Measurements from ENCODE around the gene FABP3.

The FABP3 gene

GRCh38 chr1:31381394-31382294 lies 8.8 kb upstream of the FABP3 start:
- H3K4me3 ChIP-seq (ENCODE audit: low read length): peak overlapping the region; percentile 12
- DNase-seq (ENCODE audit: low read depth): peak; percentile 17

GRCh38 chr1:31380181-31380580 lies 7.3 kb upstream of the FABP3 start:
- Histone ChIP-seq H3K36me3 (ENCODE audit: control insufficient read depth, insufficient read depth, low read length, severe bottlenecking) (no peaks in the 10 kb centered on the region), H3K4me1 (ENCODE audit: control insufficient read depth, insufficient read depth, low read length) (peaks cover 65% of the 10 kb centered on the region), H3K9me3 (ENCODE audit: control insufficient read depth, low read length) (no peaks in the 10 kb centered on the region), H3K27me3 (replicated peaks; ENCODE audit: control insufficient read depth, insufficient read depth, low read length) (no peaks in the 10 kb centered on the region), H3K4me3 (ENCODE audit: low read length) (no peak overlapping the region), H3K9ac (ENCODE audit: low read length) (no peak overlapping the region)
- DNase-seq (ENCODE audit: low read depth): no peak

More at GRCh38 chr1:31381394-31382294, 8.8 kb upstream of the FABP3 start:
- Histone ChIP-seq H3K4me1 (ENCODE audit: control insufficient read depth, insufficient read depth, low read length) (peaks cover 55% of the 10 kb centered on the region), H3K27me3 (replicated peaks; ENCODE audit: control insufficient read depth, insufficient read depth, low read length) (peaks cover 3% of the 10 kb centered on the region), H3K9me3 (ENCODE audit: control insufficient read depth, low read length) (no peaks in the 10 kb centered on the region), H3K9ac (ENCODE audit: low read length) (peak overlapping the region; percentile 54), H3K36me3 (ENCODE audit: control insufficient read depth, insufficient read depth, low read length, severe bottlenecking) (no peaks in the 10 kb centered on the region)

- Histone ChIP-seq H3K4me1 (ENCODE audit: control insufficient read depth, insufficient read depth, low read length) (peaks cover 79% of the 10 kb centered on the region), H3K9ac (ENCODE audit: low read length) (no peak overlapping the region), H3K4me3 (ENCODE audit: low read length) (no peak overlapping the region), H3K9me3 (ENCODE audit: control insufficient read depth, low read length) (no peaks in the 10 kb centered on the region), H3K27me3 (replicated peaks; ENCODE audit: control insufficient read depth, insufficient read depth, low read length) (no peaks in the 10 kb centered on the region), H3K36me3 (ENCODE audit: control insufficient read depth, insufficient read depth, low read length, severe bottlenecking) (no peaks in the 10 kb centered on the region)
- no peak for DNase-seq (ENCODE audit: low read depth)
These were observed 5.1 kb upstream of the FABP3 start for GRCh38 chr1:31378001-31378400.

GRCh38 chr1:31377364-31377863 lies 4.5 kb upstream of the FABP3 start:
- DNase-seq (ENCODE audit: low read depth): no peak
- no peak overlapping the region for H3K9ac ChIP-seq (ENCODE audit: low read length)
- no peaks in the 10 kb centered on the region for H3K36me3 ChIP-seq (ENCODE audit: control insufficient read depth, insufficient read depth, low read length, severe bottlenecking)
- no peak overlapping the region for H3K4me3 ChIP-seq (ENCODE audit: low read length)
- H3K4me1 ChIP-seq (ENCODE audit: control insufficient read depth, insufficient read depth, low read length): peaks cover 80% of the 10 kb centered on the region
- no peaks in the 10 kb centered on the region for H3K27me3 ChIP-seq (replicated peaks; ENCODE audit: control insufficient read depth, insufficient read depth, low read length)
- no peaks in the 10 kb centered on the region for H3K9me3 ChIP-seq (ENCODE audit: control insufficient read depth, low read length)

GRCh38 chr1:31376375-31377134 lies 3.7 kb upstream of the FABP3 start:
- Histone ChIP-seq H3K4me1 (ENCODE audit: control insufficient read depth, insufficient read depth, low read length) (peaks cover 81% of the 10 kb centered on the region), H3K36me3 (ENCODE audit: control insufficient read depth, insufficient read depth, low read length, severe bottlenecking) (no peaks in the 10 kb centered on the region), H3K9me3 (ENCODE audit: control insufficient read depth, low read length) (no peaks in the 10 kb centered on the region), H3K9ac (ENCODE audit: low read length) (no peak overlapping the region), H3K4me3 (ENCODE audit: low read length) (no peak overlapping the region), H3K27me3 (replicated peaks; ENCODE audit: control insufficient read depth, insufficient read depth, low read length) (no peaks in the 10 kb centered on the region)
- peak; percentile 87 for DNase-seq (ENCODE audit: low read depth)

GRCh38 chr1:31374511-31375196 lies 1.8 kb upstream of the FABP3 start:
- Histone ChIP-seq H3K27me3 (replicated peaks; ENCODE audit: control insufficient read depth, insufficient read depth, low read length) (no peaks in the 10 kb centered on the region), H3K4me1 (ENCODE audit: control insufficient read depth, insufficient read depth, low read length) (peaks cover 74% of the 10 kb centered on the region), H3K36me3 (ENCODE audit: control insufficient read depth, insufficient read depth, low read length, severe bottlenecking) (no peaks in the 10 kb centered on the region), H3K9ac (ENCODE audit: low read length) (peak overlapping the region; percentile 92), H3K9me3 (ENCODE audit: control insufficient read depth, low read length) (no peaks in the 10 kb centered on the region), H3K4me3 (ENCODE audit: low read length) (no peak overlapping the region)
- peak; percentile 17 for DNase-seq (ENCODE audit: low read depth)

GRCh38 chr1:31373897-31374486 lies 1.1 kb upstream of the FABP3 start:
- H3K4me3 ChIP-seq (ENCODE audit: low read length): peak overlapping the region; percentile 67
- peak overlapping the region; percentile 92 for H3K9ac ChIP-seq (ENCODE audit: low read length)
- H3K36me3 ChIP-seq (ENCODE audit: control insufficient read depth, insufficient read depth, low read length, severe bottlenecking): peaks cover 4% of the 10 kb centered on the region
- DNase-seq (ENCODE audit: low read depth): no peak
- no peaks in the 10 kb centered on the region for H3K27me3 ChIP-seq (replicated peaks; ENCODE audit: control insufficient read depth, insufficient read depth, low read length)
- H3K4me1 ChIP-seq (ENCODE audit: control insufficient read depth, insufficient read depth, low read length): peaks cover 69% of the 10 kb centered on the region
- H3K9me3 ChIP-seq (ENCODE audit: control insufficient read depth, low read length): no peaks in the 10 kb centered on the region

GRCh38 chr1:31372751-31373055 lies 173 bp downstream of the FABP3 start:
- Histone ChIP-seq H3K4me3 (ENCODE audit: low read length) (peak overlapping the region; percentile 82), H3K36me3 (ENCODE audit: control insufficient read depth, insufficient read depth, low read length, severe bottlenecking) (peaks cover 17% of the 10 kb centered on the region), H3K9ac (ENCODE audit: low read length) (peak overlapping the region; percentile 92), H3K9me3 (ENCODE audit: control insufficient read depth, low read length) (no peaks in the 10 kb centered on the region), H3K27me3 (replicated peaks; ENCODE audit: control insufficient read depth, insufficient read depth, low read length) (no peaks in the 10 kb centered on the region), H3K4me1 (ENCODE audit: control insufficient read depth, insufficient read depth, low read length) (peaks cover 64% of the 10 kb centered on the region)
- DNase-seq (ENCODE audit: low read depth): no peak

- peaks cover 23% of the 10 kb centered on the region for H3K36me3 ChIP-seq (ENCODE audit: control insufficient read depth, insufficient read depth, low read length, severe bottlenecking)
- no peaks in the 10 kb centered on the region for H3K27me3 ChIP-seq (replicated peaks; ENCODE audit: control insufficient read depth, insufficient read depth, low read length)
- H3K9ac ChIP-seq (ENCODE audit: low read length): peak overlapping the region; percentile 92
- H3K4me1 ChIP-seq (ENCODE audit: control insufficient read depth, insufficient read depth, low read length): peaks cover 64% of the 10 kb centered on the region
- H3K4me3 ChIP-seq (ENCODE audit: low read length): peak overlapping the region; percentile 82
- no peak for DNase-seq (ENCODE audit: low read depth)
- H3K9me3 ChIP-seq (ENCODE audit: control insufficient read depth, low read length): no peaks in the 10 kb centered on the region
These were observed 825 bp downstream of the FABP3 start for GRCh38 chr1:31372051-31372450.

- H3K9me3 ChIP-seq (ENCODE audit: control insufficient read depth, low read length): no peaks in the 10 kb centered on the region
- H3K9ac ChIP-seq (ENCODE audit: low read length): peak overlapping the region; percentile 34
- no peak for DNase-seq (ENCODE audit: low read depth)
- H3K27me3 ChIP-seq (replicated peaks; ENCODE audit: control insufficient read depth, insufficient read depth, low read length): no peaks in the 10 kb centered on the region
- peak overlapping the region; percentile 82 for H3K4me3 ChIP-seq (ENCODE audit: low read length)
- peaks cover 58% of the 10 kb centered on the region for H3K4me1 ChIP-seq (ENCODE audit: control insufficient read depth, insufficient read depth, low read length)
- peaks cover 30% of the 10 kb centered on the region for H3K36me3 ChIP-seq (ENCODE audit: control insufficient read depth, insufficient read depth, low read length, severe bottlenecking)
These were observed 1.5 kb downstream of the FABP3 start for GRCh38 chr1:31371121-31371959.

All from adipocyte (in vitro differentiated cells).